Sigmoid colon (tissue), 4 donors: ENCODE results near the gene FEV.

ENCODE experiments used
- EP300 ChIP-seq, 4 donors: sonication (generic); formaldehyde crosslinking; IDR thresholded peaks; one replicate each; pipeline ENCODE4 v1.6.1; 2017; ENCODE audit warnings: antibody characterized with exemption in 4 of 4
- POLR2AphosphoS5 ChIP-seq, 4 donors: sonication (generic); formaldehyde crosslinking; IDR thresholded peaks; one replicate each; pipeline ENCODE4 v1.6.1; 2017; ENCODE audit warnings: antibody characterized with exemption in 4 of 4
- TF ChIP-seq, protein P1 (sequence below), 4 experiments: fragments of 450-650 bp in 3 of 4; fragments of 200-600 bp in 1 of 4; IDR thresholded peaks; one replicate each; pipeline ENCODE4 v1.5.1; 2016 to 2019; ENCODE audit warnings: antibody characterized with exemption in 4 of 4, mild to moderate bottlenecking in 3 of 4, moderate library complexity in 2 of 4

DNA sequence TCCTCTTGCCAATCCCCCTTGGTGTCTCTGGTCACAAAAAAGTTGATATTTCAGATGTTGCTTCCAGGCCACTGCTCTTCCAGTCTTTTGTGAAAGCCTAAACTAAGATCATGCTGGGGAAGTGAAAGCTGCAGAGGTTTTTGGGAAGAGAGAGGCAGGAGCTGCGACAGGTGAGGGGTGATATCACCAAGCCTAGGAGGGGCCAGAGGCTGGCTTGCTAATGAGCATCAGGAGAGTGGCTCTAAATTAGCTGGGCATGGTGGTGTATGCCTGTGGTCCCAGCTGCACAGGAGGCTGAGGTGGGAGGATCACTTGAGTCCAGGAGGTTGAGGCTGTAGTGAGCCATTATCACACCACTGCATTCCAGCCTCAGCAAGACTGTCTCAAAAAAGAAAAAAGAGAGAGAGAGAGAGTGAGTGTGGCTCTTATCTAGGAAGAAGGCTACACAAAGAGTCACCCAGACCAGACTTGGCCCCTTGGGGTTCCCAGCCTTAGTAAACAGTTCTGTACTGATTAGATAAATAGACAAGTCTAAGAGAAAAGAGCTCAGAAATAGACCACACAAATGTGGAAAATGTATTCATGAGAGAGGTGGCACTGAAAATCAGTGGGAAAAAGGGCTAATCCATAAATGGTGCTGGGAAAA is 40.1 kb downstream of the FEV start:
- TF ChIP-seq, protein P1, sequence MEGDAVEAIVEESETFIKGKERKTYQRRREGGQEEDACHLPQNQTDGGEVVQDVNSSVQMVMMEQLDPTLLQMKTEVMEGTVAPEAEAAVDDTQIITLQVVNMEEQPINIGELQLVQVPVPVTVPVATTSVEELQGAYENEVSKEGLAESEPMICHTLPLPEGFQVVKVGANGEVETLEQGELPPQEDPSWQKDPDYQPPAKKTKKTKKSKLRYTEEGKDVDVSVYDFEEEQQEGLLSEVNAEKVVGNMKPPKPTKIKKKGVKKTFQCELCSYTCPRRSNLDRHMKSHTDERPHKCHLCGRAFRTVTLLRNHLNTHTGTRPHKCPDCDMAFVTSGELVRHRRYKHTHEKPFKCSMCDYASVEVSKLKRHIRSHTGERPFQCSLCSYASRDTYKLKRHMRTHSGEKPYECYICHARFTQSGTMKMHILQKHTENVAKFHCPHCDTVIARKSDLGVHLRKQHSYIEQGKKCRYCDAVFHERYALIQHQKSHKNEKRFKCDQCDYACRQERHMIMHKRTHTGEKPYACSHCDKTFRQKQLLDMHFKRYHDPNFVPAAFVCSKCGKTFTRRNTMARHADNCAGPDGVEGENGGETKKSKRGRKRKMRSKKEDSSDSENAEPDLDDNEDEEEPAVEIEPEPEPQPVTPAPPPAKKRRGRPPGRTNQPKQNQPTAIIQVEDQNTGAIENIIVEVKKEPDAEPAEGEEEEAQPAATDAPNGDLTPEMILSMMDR (IDR thresholded peaks at IDR 0.05): no peak
- TF ChIP-seq EP300 (IDR thresholded peaks at IDR 0.05) (no peak), POLR2AphosphoS5 (IDR thresholded peaks at IDR 0.05) (no peak)
